Measurements from ENCODE around the gene HSD17B1.
"Not testable (repeated sequence)": the region's sequence is repeated elsewhere in the genome, so short reads cannot be mapped to it uniquely, and the experiment has no call there.

The HSD17B1 gene

GRCh38 chr17:42552736-42553135 is at the start of gene HSD17B1:
Gene HSD17B1 (plus strand): TSS chr17:42552923. CDS start chr17:42552934, 11 bp downstream.
- DNase-seq (ENCODE audit: low read depth in 4 of 4, low spot score in 1 of 4), result not testable (repeated sequence)

GRCh38 chr17:42502926-42503325 is 49.8 kb upstream of the HSD17B1 start:
- no peak for DNase-seq (ENCODE audit: low read depth in 4 of 4, low spot score in 1 of 4)

- no peak for DNase-seq (ENCODE audit: low read depth in 4 of 4, low spot score in 1 of 4)
Measured at GRCh38 chr17:42507671-42508070, 45.1 kb upstream of the HSD17B1 start.

DNA sequence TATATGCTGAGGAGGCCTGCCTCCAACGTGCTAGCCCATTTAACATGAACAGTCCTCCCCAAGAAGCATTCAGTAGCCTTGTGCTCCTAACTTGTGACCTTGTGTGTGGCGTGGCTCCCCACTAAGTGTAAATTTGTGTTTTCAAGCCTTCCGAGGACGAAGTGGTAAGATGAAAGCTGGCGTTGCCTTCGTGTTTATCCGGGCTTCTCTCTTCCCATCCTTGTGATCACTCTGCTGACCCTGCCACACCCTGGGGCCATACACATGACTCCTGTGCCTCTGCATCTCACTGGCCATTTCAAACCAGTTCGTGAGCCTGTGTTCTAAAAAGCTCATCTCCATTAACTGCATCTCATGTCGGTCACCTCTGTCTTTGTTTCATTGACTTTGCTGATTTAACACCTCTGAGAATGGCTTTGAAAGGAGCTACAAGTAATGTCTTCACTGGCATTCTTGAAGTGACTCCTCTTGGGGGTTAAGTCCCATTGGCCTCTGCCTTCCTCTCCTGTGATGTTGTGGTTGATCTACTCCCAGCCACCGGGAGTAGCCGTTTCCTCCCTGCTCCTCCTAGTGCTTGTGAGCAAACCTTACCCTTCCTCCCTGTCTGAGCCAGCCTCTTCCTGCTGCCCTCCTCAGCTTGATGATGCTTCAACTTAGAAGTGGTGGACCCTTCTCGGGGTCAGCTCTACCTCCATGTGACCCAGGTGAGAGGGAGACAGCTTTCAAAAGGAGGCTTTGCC is 44.1 kb upstream of the HSD17B1 start:
- DNase-seq (ENCODE audit: low read depth in 4 of 4, low spot score in 1 of 4), result no peak

- DNase-seq (ENCODE audit: low read depth in 4 of 4, low spot score in 1 of 4), result no peak
Measured at GRCh38 chr17:42509409-42509808, 43.3 kb upstream of the HSD17B1 start.

- DNase-seq (ENCODE audit: low read depth in 4 of 4, low spot score in 1 of 4), result no peak
Measured at GRCh38 chr17:42509841-42510240, 42.9 kb upstream of the HSD17B1 start.

GRCh38 chr17:42512246-42512645 is 40.5 kb upstream of the HSD17B1 start:
- DNase-seq (ENCODE audit: low read depth in 4 of 4, low spot score in 1 of 4), result no peak

- DNase-seq (ENCODE audit: low read depth in 4 of 4, low spot score in 1 of 4), result no peak
Measured at GRCh38 chr17:42512733-42513251, 39.9 kb upstream of the HSD17B1 start.

DNA sequence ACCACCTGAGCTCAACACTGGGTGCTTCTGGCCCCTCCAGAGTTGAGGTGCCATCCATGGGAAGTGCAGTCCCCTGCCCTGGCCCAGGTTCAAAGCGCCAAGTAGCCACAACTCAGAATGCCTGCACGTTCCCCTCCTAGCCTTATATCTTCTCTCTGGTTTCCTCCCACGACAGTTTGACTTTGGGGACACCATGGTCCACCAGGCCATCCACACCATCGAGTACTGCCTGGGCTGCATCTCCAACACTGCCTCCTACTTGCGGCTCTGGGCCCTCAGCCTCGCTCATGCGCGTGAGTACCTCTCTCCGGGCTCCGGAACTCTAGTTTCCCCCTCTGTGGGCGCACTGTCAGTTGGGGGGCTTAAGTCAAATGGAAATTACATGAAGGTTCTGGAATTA is 39.0 kb upstream of the HSD17B1 start:
- no peak for DNase-seq (ENCODE audit: low read depth in 4 of 4, low spot score in 1 of 4)

- no peak for DNase-seq (ENCODE audit: low read depth in 4 of 4, low spot score in 1 of 4)
Measured at GRCh38 chr17:42514279-42514678, 38.4 kb upstream of the HSD17B1 start.

DNA sequence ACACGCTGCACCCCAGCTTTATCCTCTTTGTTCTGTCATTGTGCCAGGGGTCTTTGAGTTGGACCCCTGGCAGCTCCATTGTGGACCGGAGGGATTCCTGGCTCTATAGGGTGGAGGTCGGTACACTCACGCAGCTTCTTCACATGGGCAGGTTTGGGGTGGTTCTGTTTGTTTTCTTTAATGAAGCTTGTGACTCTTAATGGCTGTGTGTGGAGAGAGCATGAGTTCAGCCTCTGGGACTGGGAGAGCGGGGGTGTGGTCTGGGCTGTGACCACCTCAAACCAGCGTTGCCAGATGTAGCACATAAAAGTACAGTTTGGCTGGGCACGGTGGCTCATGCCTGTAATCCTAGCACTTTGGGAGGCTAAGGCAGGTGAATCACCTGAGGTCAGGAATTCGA is 37.9 kb upstream of the HSD17B1 start:
- no peak for DNase-seq (ENCODE audit: low read depth in 4 of 4, low spot score in 1 of 4)

- peak; percentile 66 to 73 (median 70) for DNase-seq (ENCODE audit: low read depth in 4 of 4, low spot score in 1 of 4)
Measured at GRCh38 chr17:42517516-42517915, 35.2 kb upstream of the HSD17B1 start.

GRCh38 chr17:42518046-42518754 is 34.5 kb upstream of the HSD17B1 start:
- no peak for DNase-seq (ENCODE audit: low read depth in 4 of 4, low spot score in 1 of 4)

GRCh38 chr17:42518755-42519545 is 33.8 kb upstream of the HSD17B1 start:
- DNase-seq (ENCODE audit: low read depth in 4 of 4, low spot score in 1 of 4), result no peak

GRCh38 chr17:42519546-42520491 is 32.9 kb upstream of the HSD17B1 start:
- no peak for DNase-seq (ENCODE audit: low read depth in 4 of 4, low spot score in 1 of 4)

DNA sequence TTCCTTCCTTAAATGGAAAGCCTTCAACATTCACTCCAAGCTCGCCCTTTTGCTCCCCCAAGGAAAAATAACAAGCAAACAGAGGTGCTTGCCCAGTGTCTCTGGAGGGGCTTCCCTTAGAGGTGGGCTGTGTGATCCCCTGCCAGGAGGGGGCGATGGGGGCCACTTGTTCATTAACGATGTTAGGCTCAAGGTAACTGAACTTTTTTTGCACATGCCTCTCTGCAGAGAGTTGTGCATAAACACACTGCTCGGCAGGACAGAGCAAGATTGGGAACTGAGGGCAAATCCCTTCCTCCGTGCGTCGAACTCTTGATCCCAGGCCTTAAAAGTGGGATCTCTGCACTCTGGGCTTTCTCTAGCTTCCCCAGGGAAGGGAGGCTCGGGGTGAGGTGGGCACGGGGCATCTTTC is 32.2 kb upstream of the HSD17B1 start:
- no peak for DNase-seq (ENCODE audit: low read depth in 4 of 4, low spot score in 1 of 4)

DNA sequence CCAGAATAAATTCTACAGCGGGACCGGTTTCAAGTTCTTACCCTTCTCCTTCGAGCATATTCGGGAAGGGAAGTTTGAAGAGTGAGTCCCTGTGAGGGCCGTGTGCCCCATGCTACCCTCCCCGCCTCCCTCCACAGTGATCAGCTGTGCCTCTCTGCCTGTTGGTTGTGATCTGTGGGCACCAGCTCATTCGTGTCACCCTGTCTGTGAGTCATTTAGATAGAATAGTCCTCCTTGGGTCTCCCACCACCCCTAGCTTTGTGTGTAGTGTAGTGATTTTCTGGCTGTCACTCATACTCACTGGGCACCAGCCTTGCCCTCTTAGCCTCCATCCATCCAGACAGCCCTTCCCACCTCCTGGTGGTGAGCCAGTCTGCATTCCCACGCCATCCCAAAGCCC is 31.7 kb upstream of the HSD17B1 start:
- DNase-seq (ENCODE audit: low read depth in 4 of 4, low spot score in 1 of 4), result no peak

DNA sequence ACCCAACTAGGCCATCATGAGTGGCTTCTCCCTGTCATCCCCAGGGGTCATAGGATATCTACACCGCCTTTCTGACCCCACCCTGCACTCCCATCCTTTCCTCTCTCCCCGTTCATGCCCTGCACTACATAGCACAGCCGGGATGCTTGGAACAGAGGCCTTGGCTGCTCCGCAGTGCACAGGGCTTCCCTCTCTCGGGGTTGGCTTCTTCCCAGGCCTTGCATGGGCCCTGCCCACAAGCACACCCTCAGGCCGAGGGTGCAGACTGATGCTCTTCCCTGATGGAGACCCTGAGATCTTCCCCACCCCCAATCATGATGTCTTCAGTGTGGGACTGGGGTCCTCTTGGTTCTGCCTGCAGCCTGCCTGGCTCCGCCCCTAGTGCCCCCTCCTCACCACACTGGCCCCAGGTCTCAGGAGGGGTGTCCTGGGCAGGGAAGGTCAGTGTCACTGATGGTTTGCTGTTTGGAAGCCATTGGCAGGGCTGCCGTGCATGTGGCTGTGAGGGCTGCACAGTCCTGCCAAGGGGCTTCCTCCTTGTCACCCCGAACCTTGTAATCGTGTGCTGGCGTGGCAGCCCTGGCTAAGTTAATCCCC is 31.0 kb upstream of the HSD17B1 start:
- DNase-seq (ENCODE audit: low read depth in 4 of 4, low spot score in 1 of 4), result no peak

- DNase-seq (ENCODE audit: low read depth in 4 of 4, low spot score in 1 of 4), result no peak
Measured at GRCh38 chr17:42522263-42522790, 30.4 kb upstream of the HSD17B1 start.

- no peak for DNase-seq (ENCODE audit: low read depth in 4 of 4, low spot score in 1 of 4)
Measured at GRCh38 chr17:42522798-42523278, 29.9 kb upstream of the HSD17B1 start.

Data from stimulated activated CD4-positive, alpha-beta T cell treated with anti-CD3 and anti-CD28 coated beads, Interleukin-1b, Interleukin-23, amount 100 ng/mL, for 24 hours (primary cell).